Erythroblast (primary cell): ENCODE data around the gene PPFIBP1.

ENCODE experiments used
- GATA1 ChIP-seq: IDR thresholded peaks from 2 replicates; pipeline ENCODE4 v1.6.1; 2011; ENCODE audit warnings: low read depth, mild to moderate bottlenecking, control low read depth, low read length, moderate library complexity
- POLR2A ChIP-seq: IDR thresholded peaks from 2 replicates; pipeline ENCODE4 v1.6.1; 2011; ENCODE audit warnings: mild to moderate bottlenecking, low read length

GRCh38 chr12:27539191-27539631, 15.2 kb downstream of the PPFIBP1 start:
- no peak for TF ChIP-seq POLR2A
- no peak for TF ChIP-seq GATA1
